Mesendoderm (in vitro differentiated cells): ENCODE results near the gene TYMP.

ENCODE experiments used
- DNase-seq: peaks from one replicate; pipeline ENCODE4 v3.0.0; 2013
- H2AK5ac ChIP-seq: 2 replicates; pipeline ENCODE4 v1.6.1; 2013; ENCODE audit warnings: low read length, inconsistent platforms
- H2BK120ac ChIP-seq: 2 replicates; pipeline ENCODE4 v1.6.1; 2013; ENCODE audit warnings: low read depth, mild to moderate bottlenecking, low read length, moderate library complexity, mixed read lengths
- H2BK15ac ChIP-seq: replicated peaks from 2 replicates; pipeline ENCODE4 v1.6.1; 2013; ENCODE audit warnings: low read depth, mild to moderate bottlenecking, moderate library complexity
- H2BK5ac ChIP-seq: 2 replicates; pipeline ENCODE4 v1.6.1; 2013; ENCODE audit warnings: low read length, inconsistent platforms
- H3K18ac ChIP-seq: 2 replicates; pipeline ENCODE4 v1.6.1; 2013; ENCODE audit warnings: mild to moderate bottlenecking, low read length, mixed read lengths
- H3K23ac ChIP-seq: one replicate; pipeline ENCODE4 v1.6.1; 2013; ENCODE audit warnings: low read length
- H3K27ac ChIP-seq: 2 replicates; pipeline ENCODE4 v1.5.1; 2013; ENCODE audit warnings: low read depth, mild to moderate bottlenecking, inconsistent platforms, low read length, moderate library complexity
- H3K27me3 ChIP-seq: 2 replicates; pipeline ENCODE4 v1.6.1; 2013; ENCODE audit warnings: low read length, control low read depth, mild to moderate bottlenecking, inconsistent platforms; ENCODE audit not compliant: insufficient read depth, poor library complexity
- H3K36me3 ChIP-seq: 2 replicates; pipeline ENCODE4 v1.6.1; 2013; ENCODE audit warnings: low read length, inconsistent platforms; ENCODE audit not compliant: control insufficient read depth, insufficient read depth
- H3K4ac ChIP-seq: one replicate; pipeline ENCODE4 v1.6.1; 2013; ENCODE audit warnings: low read depth, mild to moderate bottlenecking, low read length, moderate library complexity
- H3K4me1 ChIP-seq: 2 replicates; pipeline ENCODE4 v1.6.1; 2013; ENCODE audit warnings: low read depth, low read length, inconsistent platforms; ENCODE audit not compliant: control insufficient read depth
- H3K4me2 ChIP-seq: 2 replicates; pipeline ENCODE4 v1.6.1; 2013; ENCODE audit warnings: low read length
- H3K4me3 ChIP-seq: 2 replicates; pipeline ENCODE4 v1.5.1; 2013; ENCODE audit warnings: mild to moderate bottlenecking, low read length
- H3K56ac ChIP-seq: one replicate; pipeline ENCODE4 v1.6.1; 2013; ENCODE audit warnings: low read length
- H3K79me1 ChIP-seq: 2 replicates; pipeline ENCODE4 v1.6.1; 2013; ENCODE audit warnings: low read length, inconsistent platforms
- H3K79me2 ChIP-seq: 2 replicates; pipeline ENCODE4 v1.6.1; 2013; ENCODE audit warnings: mild to moderate bottlenecking, low read length; ENCODE audit not compliant: control insufficient read depth, insufficient read depth
- H3K9ac ChIP-seq: 2 replicates; pipeline ENCODE4 v1.6.1; 2013; ENCODE audit warnings: low read length, inconsistent platforms
- H4K5ac ChIP-seq: one replicate; pipeline ENCODE4 v1.6.1; 2013; ENCODE audit warnings: low read length
- H4K8ac ChIP-seq: one replicate; pipeline ENCODE4 v1.6.1; 2013; ENCODE audit warnings: low read depth, mild to moderate bottlenecking, control low read depth, low read length, moderate library complexity
- WGBS: extraction: QIAGEN DNeasy Blood & Tissue Kit; methylation state at CpG from one replicate; pipeline ENCODE4 v1.1.7; 2013; ENCODE audit warnings: low lambda C conversion rate, missing lambda C conversion rate; ENCODE audit not compliant: insufficient coverage; ENCODE audit errors: extremely low coverage; 5-methylcytosine and 5-hydroxymethylcytosine counted together

Gene TYMP

GRCh38 chr22:50488886-50489285 is 40.9 kb downstream of the TYMP start:
- H3K4me2 ChIP-seq: no peak overlapping the region
- no peaks in the 10 kb centered on the region for H3K4me1 ChIP-seq
- no peak overlapping the region for H3K4me3 ChIP-seq
- no peak overlapping the region for H2AK5ac ChIP-seq
- H2BK15ac ChIP-seq: no peak overlapping the region
- H3K27me3 ChIP-seq: no peaks in the 10 kb centered on the region
- no peak for DNase-seq
- no peak overlapping the region for H3K18ac ChIP-seq
- H3K79me2 ChIP-seq: no peaks in the 10 kb centered on the region
- no peak overlapping the region for H3K9ac ChIP-seq
- no peak overlapping the region for H3K27ac ChIP-seq
- H2BK5ac ChIP-seq: no peak overlapping the region
- no peak overlapping the region for H3K4ac ChIP-seq
- no peaks in the 10 kb centered on the region for H3K79me1 ChIP-seq
- H3K23ac ChIP-seq: no peak overlapping the region
- no peak overlapping the region for H3K56ac ChIP-seq
- H3K36me3 ChIP-seq: no peaks in the 10 kb centered on the region
- no peak overlapping the region for H4K5ac ChIP-seq
- no peak overlapping the region for H4K8ac ChIP-seq
- WGBS: no CpG with 5 or more reads among the region's 19 CpGs
- H2BK120ac ChIP-seq: no peak overlapping the region

- H4K8ac ChIP-seq: no peak overlapping the region
- H3K23ac ChIP-seq: no peak overlapping the region
- H3K4me3 ChIP-seq: no peak overlapping the region
- H4K5ac ChIP-seq: no peak overlapping the region
- no peak overlapping the region for H2BK120ac ChIP-seq
- H3K18ac ChIP-seq: no peak overlapping the region
- no peak overlapping the region for H3K27ac ChIP-seq
- no peak overlapping the region for H2BK5ac ChIP-seq
- no peak overlapping the region for H2BK15ac ChIP-seq
- DNase-seq: no peak
- no peaks in the 10 kb centered on the region for H3K79me1 ChIP-seq
- H3K27me3 ChIP-seq: no peaks in the 10 kb centered on the region
- no CpG with 5 or more reads among the region's 18 CpGs for WGBS
- H2AK5ac ChIP-seq: no peak overlapping the region
- H3K4me1 ChIP-seq: no peaks in the 10 kb centered on the region
- no peak overlapping the region for H3K4me2 ChIP-seq
- H3K36me3 ChIP-seq: no peaks in the 10 kb centered on the region
- no peak overlapping the region for H3K4ac ChIP-seq
- H3K79me2 ChIP-seq: no peaks in the 10 kb centered on the region
- H3K56ac ChIP-seq: no peak overlapping the region
- H3K9ac ChIP-seq: no peak overlapping the region
Observed at GRCh38 chr22:50488006-50488677, 41.7 kb downstream of the TYMP start.

DNA sequence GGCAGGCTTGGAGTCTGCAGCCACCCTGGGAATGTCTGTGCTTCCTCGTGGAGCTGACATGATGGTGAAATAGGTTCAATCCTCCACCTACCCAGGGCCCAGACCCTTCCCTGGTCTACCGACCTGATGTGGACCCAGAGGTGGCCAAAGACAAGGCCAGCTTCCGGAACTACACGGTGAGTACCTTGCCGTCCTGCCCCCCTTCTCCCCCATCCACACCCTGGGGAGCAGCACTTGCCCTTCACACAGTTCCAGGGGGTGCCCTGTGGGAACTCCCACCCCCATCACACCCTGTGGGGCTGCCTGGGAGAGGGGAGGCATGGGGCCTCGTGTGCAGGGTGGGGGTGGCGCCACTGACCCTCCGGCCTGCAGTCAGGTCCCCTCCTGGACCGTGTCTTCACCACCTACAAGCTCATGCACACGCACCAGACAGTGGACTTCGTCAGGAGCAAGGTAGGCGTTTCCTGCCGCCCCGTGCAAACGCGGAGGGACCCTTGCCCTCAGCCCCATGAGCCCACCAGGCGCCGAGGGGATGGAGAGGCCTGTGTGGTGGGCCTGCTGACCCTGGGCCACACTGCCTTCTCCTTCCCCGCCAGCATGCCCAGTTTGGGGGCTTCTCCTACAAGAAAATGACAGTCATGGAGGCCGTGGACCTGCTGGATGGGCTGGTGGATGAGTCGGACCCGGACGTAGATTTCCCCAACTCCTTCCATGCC is 42.4 kb downstream of the TYMP start:
- H3K4me1 ChIP-seq: no peaks in the 10 kb centered on the region
- H3K79me2 ChIP-seq: no peaks in the 10 kb centered on the region
- H3K18ac ChIP-seq: no peak overlapping the region
- H3K9ac ChIP-seq: no peak overlapping the region
- no peak overlapping the region for H3K23ac ChIP-seq
- H3K56ac ChIP-seq: no peak overlapping the region
- no peaks in the 10 kb centered on the region for H3K27me3 ChIP-seq
- no peak overlapping the region for H3K27ac ChIP-seq
- no peaks in the 10 kb centered on the region for H3K36me3 ChIP-seq
- H2BK15ac ChIP-seq: no peak overlapping the region
- no peak for DNase-seq
- H2BK5ac ChIP-seq: no peak overlapping the region
- no peak overlapping the region for H3K4me3 ChIP-seq
- no peak overlapping the region for H3K4ac ChIP-seq
- no peak overlapping the region for H3K4me2 ChIP-seq
- H4K5ac ChIP-seq: no peak overlapping the region
- no peak overlapping the region for H2BK120ac ChIP-seq
- no peaks in the 10 kb centered on the region for H3K79me1 ChIP-seq
- no peak overlapping the region for H2AK5ac ChIP-seq
- no peak overlapping the region for H4K8ac ChIP-seq
- WGBS: no CpG with 5 or more reads among the region's 23 CpGs

DNA sequence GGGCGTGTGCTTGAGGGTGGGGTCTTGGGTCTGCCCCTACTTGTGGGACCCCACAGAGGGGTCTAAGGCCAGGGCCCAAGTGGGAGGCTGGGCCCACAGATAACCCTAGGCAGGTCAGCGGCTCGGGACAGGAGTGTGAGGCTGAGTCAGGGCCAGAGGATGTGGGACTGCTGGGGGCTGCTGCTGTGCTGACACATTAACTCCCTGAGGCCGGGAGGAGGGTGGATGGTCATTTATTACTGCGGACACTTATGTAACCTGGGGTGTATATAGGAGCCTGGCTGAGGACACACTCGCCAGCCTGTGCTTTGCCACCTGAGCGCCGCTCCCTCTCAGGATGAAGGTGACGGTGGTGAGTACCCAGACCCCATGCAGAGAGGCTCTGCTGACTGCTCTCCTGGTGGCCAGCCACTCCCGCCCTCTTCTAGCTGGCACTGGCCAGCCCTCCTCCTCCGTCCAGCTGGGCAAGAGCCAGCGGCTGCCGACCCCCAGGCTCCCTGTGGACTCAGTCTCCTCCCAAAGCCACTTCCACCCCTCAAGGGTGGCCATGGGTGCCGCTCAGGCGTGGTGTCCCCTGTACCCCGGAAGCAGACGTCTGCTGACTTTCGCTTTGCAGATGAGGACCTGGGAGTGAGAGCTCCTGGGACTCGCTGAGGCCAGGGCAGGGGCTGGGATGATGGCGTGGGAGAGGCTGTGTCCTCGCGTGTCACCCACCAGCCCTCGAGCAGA is 43.1 kb downstream of the TYMP start, which contains the start of gene MIOX:
MIOX (plus strand) TSS at position 299 of the 729 bp plus-strand sequence; CDS start at position 338, 39 bp downstream.
- Histone ChIP-seq H3K27me3 (no peaks in the 10 kb centered on the region), H3K56ac (no peak within 1 kb of the TSS), H3K36me3 (no peaks in the 10 kb centered on the region), H3K4me1 (no peaks in the 10 kb centered on the region), H3K4me3 (no peak within 1 kb of the TSS), H2BK120ac (no peak within 1 kb of the TSS), H4K8ac (no peak within 1 kb of the TSS), H3K23ac (no peak within 1 kb of the TSS), H3K27ac (no peak within 1 kb of the TSS), H3K79me1 (no peaks in the 10 kb centered on the region), H2AK5ac (no peak within 1 kb of the TSS), H3K18ac (no peak within 1 kb of the TSS), H2BK5ac (no peak within 1 kb of the TSS), H3K9ac (no peak within 1 kb of the TSS), H3K4ac (no peak within 1 kb of the TSS), H3K4me2 (no peak within 1 kb of the TSS), H3K79me2 (no peaks in the 10 kb centered on the region), H4K5ac (no peak within 1 kb of the TSS), H2BK15ac (no peak within 1 kb of the TSS)
- no CpG with 5 or more reads among the region's 23 CpGs for WGBS
- no peak for DNase-seq

DNA sequence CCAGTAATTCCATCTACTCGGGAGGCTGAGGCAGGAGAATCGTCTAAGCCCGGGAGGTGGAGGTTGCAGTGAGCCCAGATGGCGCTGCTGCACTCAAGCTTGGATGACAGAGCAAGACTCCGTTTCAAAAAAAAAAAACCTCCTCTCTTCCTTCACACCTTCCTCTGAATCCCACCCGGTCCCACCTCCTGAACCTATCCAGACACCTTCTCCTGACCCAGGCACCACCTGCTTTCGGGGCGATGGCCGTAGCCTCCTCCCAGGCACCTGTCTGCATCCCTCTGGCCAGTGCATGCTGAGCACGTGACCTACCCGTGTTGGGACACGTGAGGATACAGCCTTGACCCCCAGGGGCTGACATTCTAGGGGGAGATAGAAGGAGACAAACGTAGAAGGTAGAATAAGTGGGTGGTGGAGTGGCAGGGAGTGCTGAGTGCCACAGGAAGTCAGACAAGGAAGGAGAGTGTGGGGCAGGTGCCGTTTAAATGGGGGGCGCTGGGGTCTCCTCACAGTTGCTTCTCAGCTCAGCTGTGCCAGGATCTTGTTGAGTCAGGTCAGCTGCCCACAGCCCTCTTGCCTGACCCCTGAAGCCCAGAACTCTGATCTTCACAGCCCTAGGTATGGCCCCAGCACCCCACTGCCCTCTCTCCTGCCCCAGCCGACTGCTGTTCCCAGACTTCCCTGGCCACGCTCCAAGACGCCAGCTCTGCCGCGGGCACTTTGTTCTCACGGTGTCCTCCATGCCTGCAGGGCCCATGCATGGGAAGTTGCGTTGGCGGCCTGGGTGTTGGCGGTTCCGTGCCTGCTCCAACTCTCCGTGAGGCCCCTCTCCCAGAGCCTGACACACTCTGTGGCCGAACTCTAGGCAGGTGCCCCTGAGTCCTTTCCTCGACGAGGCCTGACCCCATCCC is 44.3 kb downstream of the TYMP start:
- no peak overlapping the region for H2BK15ac ChIP-seq
- no peak for DNase-seq
- no peak overlapping the region for H2BK5ac ChIP-seq
- WGBS: no CpG with 5 or more reads among the region's 29 CpGs
- H3K18ac ChIP-seq: no peak overlapping the region
- no peaks in the 10 kb centered on the region for H3K27me3 ChIP-seq
- H3K4me1 ChIP-seq: no peaks in the 10 kb centered on the region
- no peak overlapping the region for H4K8ac ChIP-seq
- no peak overlapping the region for H3K27ac ChIP-seq
- H3K4me3 ChIP-seq: no peak overlapping the region
- H3K79me1 ChIP-seq: no peaks in the 10 kb centered on the region
- no peak overlapping the region for H2BK120ac ChIP-seq
- no peak overlapping the region for H3K23ac ChIP-seq
- no peak overlapping the region for H4K5ac ChIP-seq
- H3K36me3 ChIP-seq: no peaks in the 10 kb centered on the region
- H2AK5ac ChIP-seq: no peak overlapping the region
- no peak overlapping the region for H3K4ac ChIP-seq
- no peaks in the 10 kb centered on the region for H3K79me2 ChIP-seq
- peak overlapping the region; percentile 34 for H3K56ac ChIP-seq
- H3K9ac ChIP-seq: no peak overlapping the region
- H3K4me2 ChIP-seq: no peak overlapping the region
